Neural crest cell (in vitro differentiated cells): ENCODE data around the gene RIPPLY3. TPM values are rescaled to one million over a fixed set of nuclear protein-coding genes. Genes with fewer than 3 reads are reported as not detected.
A peak's percentile ranks its signal among the peaks of the same experiment; 100 is the strongest.

Source experiments
- DNase-seq: peaks from one replicate; pipeline ENCODE4 v3.0.0; 2021; ENCODE audit warnings: low read depth, mixed read lengths, low spot score
- H3K27ac Mint-ChIP-seq: one replicate; pipeline ENCODE4 v1.8.0; 2021; ENCODE audit warnings: mild to moderate bottlenecking, mixed read lengths; ENCODE audit not compliant: unreplicated experiment
- H3K27me3 Mint-ChIP-seq: 2 replicates; pipeline ENCODE4 v1.8.0; 2021; ENCODE audit warnings: low read depth, mild to moderate bottlenecking, mixed read lengths
- H3K36me3 Mint-ChIP-seq: 2 replicates; pipeline ENCODE4 v1.8.0; 2021; ENCODE audit warnings: low read depth, mild to moderate bottlenecking, mixed read lengths
- H3K4me1 Mint-ChIP-seq: 2 replicates; pipeline ENCODE4 v1.8.0; 2021; ENCODE audit warnings: mixed read lengths
- H3K4me3 Mint-ChIP-seq: one replicate; pipeline ENCODE4 v1.8.0; 2021; ENCODE audit warnings: mild to moderate bottlenecking, mixed read lengths
- H3K9me3 Mint-ChIP-seq: 2 replicates; pipeline ENCODE4 v1.8.0; 2021; ENCODE audit warnings: mixed read lengths
- total RNA-seq: library from RNA; stranded (reverse); gene quantifications from 2 replicates; pipeline ENCODE4 v1.2.1, GENCODE V29; 2021
- TF ChIP-seq, protein P1 (sequence below): fragments of 200-600 bp; sonication (generic); conservative IDR thresholded peaks from 2 replicates; pipeline ENCODE4 v1.5.0; 2021; ENCODE audit warnings: antibody characterized with exemption, mild to moderate bottlenecking

RIPPLY3 gene
- total RNA-seq, 1 donor from 2014 or later: 3.2 TPM

- peak; percentile 34 for DNase-seq
- TF ChIP-seq, protein P1, sequence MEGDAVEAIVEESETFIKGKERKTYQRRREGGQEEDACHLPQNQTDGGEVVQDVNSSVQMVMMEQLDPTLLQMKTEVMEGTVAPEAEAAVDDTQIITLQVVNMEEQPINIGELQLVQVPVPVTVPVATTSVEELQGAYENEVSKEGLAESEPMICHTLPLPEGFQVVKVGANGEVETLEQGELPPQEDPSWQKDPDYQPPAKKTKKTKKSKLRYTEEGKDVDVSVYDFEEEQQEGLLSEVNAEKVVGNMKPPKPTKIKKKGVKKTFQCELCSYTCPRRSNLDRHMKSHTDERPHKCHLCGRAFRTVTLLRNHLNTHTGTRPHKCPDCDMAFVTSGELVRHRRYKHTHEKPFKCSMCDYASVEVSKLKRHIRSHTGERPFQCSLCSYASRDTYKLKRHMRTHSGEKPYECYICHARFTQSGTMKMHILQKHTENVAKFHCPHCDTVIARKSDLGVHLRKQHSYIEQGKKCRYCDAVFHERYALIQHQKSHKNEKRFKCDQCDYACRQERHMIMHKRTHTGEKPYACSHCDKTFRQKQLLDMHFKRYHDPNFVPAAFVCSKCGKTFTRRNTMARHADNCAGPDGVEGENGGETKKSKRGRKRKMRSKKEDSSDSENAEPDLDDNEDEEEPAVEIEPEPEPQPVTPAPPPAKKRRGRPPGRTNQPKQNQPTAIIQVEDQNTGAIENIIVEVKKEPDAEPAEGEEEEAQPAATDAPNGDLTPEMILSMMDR: peak; percentile 79
- H3K36me3 Mint-ChIP-seq: peaks cover 2% of the 10 kb centered on the region
- no peaks in the 10 kb centered on the region for H3K9me3 Mint-ChIP-seq
- H3K4me3 Mint-ChIP-seq: no peak overlapping the region
- H3K27ac Mint-ChIP-seq: no peak overlapping the region
- H3K4me1 Mint-ChIP-seq: peaks cover 11% of the 10 kb centered on the region
- peaks cover 21% of the 10 kb centered on the region for H3K27me3 Mint-ChIP-seq
Measured at GRCh38 chr21:36976882-36977651, 29.4 kb upstream of the RIPPLY3 start.

DNA sequence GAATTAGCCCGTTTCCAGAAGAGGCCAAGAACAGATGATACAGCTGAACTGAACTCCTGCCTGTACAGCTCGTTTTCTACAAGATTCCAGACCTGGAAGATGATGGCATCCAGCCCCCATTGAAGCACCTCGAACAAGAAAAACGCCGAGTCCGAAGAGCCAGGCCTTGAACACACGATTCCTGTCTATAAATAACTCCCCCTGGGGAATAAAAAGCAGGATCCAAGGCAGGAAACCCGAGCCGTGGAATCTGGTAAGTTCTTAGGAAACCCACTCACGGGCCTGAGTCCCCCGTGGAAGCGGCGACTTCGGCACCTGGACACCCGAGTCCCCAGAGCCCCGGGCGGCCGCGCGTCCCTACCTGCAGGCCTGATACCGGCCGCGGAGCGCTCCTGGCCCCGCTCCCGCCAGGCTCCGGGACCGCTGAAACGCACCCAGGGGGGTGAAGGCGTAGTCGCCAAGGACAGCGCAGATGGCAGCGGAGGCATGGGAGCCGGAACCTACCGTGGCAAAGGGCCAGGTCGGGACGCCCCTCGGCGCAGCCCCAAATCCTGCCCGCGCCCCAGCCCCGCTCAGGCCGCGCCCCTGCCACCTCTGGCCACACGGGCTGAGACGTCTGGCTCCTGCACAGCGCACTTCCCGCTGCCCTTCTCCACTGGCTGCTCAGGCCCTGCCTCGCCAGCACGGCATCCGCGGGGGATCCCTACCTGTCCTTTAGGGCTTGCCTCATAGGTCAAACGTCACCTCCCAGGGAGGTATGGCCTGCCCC lies 26.0 kb upstream of the RIPPLY3 start:
- TF ChIP-seq, protein P1: no peak
- H3K4me3 Mint-ChIP-seq: peak overlapping the region; percentile 38
- H3K36me3 Mint-ChIP-seq: no peaks in the 10 kb centered on the region
- H3K27ac Mint-ChIP-seq: no peak overlapping the region
- peaks cover 24% of the 10 kb centered on the region for H3K27me3 Mint-ChIP-seq
- DNase-seq: no peak
- no peaks in the 10 kb centered on the region for H3K9me3 Mint-ChIP-seq
- H3K4me1 Mint-ChIP-seq: peaks cover 11% of the 10 kb centered on the region

- peaks cover 11% of the 10 kb centered on the region for H3K4me1 Mint-ChIP-seq
- TF ChIP-seq, protein P1: no peak
- H3K9me3 Mint-ChIP-seq: no peaks in the 10 kb centered on the region
- H3K27me3 Mint-ChIP-seq: peaks cover 24% of the 10 kb centered on the region
- H3K27ac Mint-ChIP-seq: no peak overlapping the region
- H3K36me3 Mint-ChIP-seq: no peaks in the 10 kb centered on the region
- no peak for DNase-seq
- H3K4me3 Mint-ChIP-seq: no peak overlapping the region
Measured at GRCh38 chr21:36981049-36981391, 25.5 kb upstream of the RIPPLY3 start.

GRCh38 chr21:36981977-36982700 lies 24.4 kb upstream of the RIPPLY3 start:
- Mint-ChIP-seq H3K4me3 (no peak overlapping the region), H3K27me3 (peaks cover 24% of the 10 kb centered on the region), H3K36me3 (no peaks in the 10 kb centered on the region), H3K9me3 (no peaks in the 10 kb centered on the region), H3K27ac (no peak overlapping the region), H3K4me1 (peaks cover 9% of the 10 kb centered on the region)
- TF ChIP-seq, protein P1: no peak
- DNase-seq: no peak

- Mint-ChIP-seq H3K27me3 (peaks cover 15% of the 10 kb centered on the region), H3K4me1 (peaks cover 16% of the 10 kb centered on the region), H3K4me3 (no peak overlapping the region), H3K36me3 (no peaks in the 10 kb centered on the region), H3K27ac (no peak overlapping the region), H3K9me3 (no peaks in the 10 kb centered on the region)
- TF ChIP-seq, protein P1: no peak
- DNase-seq: no peak
Measured at GRCh38 chr21:36985751-36986594, 20.5 kb upstream of the RIPPLY3 start.
